NCI-H2029 treated with DMSO at 0.1 percent for 48 hours (cell line): ENCODE results near the gene PLEKHO2.

Source experiments
- DNase-seq: peaks from one replicate; lab custom pipeline; 2025; lab: John Stamatoyannopoulos, UW

The PLEKHO2 gene

DNA sequence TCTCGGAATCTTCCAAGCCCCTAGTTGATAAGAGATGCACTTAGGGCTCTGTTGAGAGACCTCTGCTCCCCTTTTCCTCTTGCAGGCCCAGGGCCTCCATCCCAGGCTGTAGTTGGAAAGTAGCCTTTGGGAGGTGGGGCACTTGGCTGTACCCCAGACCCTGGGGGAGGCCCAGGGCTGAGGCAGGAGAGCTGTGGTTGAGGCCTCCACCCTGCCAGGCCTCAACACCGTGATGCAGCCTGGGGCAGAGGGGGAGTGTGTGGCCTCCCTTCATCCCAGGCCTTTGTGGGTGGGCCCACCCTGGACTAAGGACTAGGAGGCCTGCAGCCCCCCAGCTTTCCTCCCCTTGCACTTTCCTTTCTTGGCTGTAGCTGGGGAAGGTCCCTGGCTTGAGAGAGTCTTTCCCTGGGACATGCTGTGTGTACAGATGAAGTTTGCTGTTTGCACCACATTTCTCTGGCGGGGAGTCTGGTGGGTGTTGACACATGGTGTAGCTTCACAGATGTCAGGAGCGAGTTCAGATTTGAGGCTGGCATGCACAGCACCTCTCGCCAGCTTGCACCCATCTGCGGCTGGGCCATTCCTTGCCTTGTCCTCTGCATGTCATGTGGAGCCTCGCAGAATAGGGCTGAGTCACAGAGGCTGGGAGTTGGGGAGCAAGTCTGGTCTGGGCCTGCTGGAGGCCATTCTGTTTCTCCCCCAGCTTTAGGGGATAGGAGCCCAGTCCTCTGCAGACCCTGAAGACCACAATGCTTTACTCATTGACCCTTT is 13.7 kb downstream of the PLEKHO2 start:
- no peak for DNase-seq

DNA sequence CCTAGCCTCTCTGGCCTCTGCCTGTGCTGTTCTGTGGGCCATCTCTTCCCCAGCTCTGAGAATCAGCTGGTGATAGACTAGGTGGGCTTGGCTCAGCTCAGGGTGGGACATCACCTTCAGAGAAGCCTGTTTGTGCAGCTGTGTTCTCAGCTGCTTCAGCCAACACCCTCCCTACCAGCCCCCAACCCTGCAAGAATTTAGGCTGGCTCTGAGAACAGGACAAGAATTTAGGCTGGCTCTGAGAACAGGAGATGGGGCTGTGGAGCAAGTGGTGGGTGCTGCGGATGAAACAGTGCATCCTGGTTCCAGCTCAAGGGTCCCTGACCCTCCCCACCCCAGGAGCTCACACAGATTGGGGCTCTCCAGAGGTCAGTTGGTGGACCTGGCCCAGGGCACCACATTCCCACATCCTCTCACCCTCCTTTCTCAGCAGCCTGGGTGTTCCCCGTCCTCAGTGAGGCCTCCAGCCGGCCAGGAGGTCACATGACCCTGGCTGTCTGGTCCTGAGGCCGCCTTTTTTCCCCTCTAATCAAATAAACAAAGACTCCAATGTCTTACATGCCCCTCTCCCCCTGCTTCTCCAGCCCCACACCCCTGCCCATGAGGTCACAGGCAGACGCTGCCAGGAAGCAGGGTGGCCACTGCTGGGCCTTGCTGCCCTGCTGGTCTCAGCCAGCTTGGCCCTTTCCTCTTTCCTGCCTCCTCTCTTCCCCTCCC is 14.9 kb downstream of the PLEKHO2 start:
- DNase-seq = no peak

DNA sequence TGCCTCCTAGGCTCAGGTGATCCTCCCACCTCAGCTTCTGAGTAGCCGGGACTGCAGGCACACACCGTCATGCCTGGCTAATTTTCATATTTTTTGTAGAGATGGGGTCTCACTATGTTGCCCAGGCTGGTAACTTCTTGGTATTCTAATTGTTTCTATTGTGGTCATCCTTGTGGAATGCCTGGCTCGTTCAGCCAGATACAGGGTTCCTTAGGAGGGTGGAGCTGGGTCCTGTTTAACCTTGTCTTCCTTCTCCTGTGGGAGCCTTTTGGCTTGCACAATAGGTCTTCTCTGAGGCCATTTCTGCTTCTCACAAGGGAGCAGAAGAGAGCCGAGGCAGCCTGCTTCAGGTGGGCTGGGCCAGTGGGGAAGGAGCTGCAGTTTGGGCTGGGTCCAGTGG is 15.7 kb downstream of the PLEKHO2 start:
- DNase-seq = no peak

DNA sequence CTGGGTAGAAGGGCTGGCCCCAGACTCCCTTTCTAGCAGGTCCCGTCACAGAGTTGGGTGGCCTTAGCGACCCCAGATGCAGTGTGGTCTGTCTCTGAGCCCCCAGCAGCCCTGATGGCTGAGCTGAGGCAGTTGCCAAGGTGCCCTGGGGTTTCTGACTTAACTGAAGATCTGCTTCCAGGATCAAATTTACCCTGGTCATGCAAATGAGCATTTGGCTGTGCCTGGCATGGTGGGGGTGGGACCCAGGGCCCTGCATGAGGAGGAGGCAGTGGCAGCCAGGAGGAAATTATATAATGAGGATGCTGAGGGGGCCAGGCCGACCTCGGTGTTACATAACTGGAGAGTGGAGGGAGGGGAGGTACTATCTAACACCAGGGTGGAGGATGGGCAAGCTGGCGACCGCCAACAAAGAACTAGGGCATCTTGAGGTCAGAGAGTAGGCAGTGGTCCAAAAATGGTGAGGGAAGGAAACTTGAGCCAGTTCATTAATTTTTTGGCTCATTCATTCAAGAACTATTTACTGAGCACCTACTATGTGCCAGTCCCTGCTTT is 16.4 kb downstream of the PLEKHO2 start:
- no peak for DNase-seq

DNA sequence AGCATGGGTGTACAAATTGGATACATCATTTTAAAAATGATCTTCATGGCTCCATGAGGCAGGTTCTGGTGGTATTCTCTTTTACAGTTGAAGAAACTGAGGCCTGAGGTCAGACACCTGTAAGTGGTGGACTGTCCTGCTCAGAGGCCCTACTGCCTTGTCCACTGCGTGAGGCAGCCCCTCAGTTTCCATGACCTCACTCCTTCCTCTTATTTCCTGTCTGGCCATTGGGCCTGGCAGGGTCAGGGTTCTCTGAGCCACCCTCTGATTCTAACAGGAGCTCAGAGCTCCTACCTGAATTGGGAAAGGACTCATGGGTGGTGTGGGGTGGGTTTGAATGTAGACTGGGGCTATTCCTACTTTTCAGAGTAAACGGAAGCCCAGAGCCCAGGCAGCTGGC is 17.5 kb downstream of the PLEKHO2 start:
- DNase-seq = no peak

DNA sequence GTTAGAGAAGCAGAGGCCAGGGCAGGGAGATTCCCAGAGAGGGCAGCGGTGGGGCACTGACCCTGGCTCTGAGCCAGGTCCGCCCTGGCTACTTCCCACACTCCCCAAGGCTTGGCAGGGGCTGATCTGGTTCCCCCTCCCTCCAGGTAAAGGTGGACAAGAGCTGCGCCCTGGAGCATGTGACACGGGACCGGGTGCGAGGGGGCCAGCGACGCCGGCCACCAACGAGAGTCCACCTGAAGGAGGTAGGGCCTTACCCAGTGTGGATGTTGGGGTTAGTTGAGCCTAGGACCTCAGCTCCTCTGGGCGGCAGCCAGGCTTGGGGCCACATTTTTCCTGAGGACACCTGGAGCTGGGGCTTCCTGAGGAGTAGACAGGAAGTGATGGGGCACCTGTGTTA is 19.6 kb downstream of the PLEKHO2 start:
- DNase-seq = no peak

DNA sequence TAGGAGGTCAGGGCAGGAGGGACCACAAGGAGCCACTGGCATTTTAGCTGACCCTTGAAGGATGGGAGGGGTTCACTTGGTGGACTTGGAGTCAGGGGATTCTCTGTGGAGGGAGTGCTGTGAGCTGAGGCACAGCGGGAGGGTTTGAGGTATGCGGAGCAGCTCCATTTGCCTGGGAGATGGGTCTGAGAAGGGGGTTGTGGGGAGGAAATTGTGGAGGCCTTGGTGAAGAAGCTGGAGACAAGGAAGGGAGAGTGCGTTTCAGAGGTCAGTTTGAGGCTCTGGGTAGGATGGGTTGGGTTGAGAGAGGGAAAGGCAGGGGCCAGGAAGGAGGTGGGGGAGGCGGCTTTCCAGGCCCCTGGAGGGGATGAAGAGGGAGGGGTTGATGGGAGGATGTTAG is 20.2 kb downstream of the PLEKHO2 start:
- no peak for DNase-seq

DNA sequence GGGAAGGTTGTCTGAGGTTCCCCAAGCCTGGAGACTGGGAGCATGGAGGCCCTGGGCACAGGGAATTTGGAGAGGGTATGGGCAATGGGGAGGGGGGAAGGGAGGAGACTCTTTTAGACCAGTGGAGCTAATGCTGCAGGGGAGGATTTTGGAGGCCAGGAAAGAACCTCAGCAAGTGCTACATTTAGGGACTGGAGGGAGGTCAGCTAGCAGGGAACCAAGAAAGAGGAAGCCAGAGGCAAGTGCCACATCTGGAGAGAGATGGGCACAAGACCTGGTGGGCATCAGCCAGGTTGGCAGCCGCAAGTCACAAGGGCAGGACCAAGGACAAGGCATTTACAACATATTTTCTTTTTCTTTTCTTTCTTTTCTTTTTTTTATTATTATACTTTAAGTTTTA is 20.7 kb downstream of the PLEKHO2 start:
- DNase-seq = no peak

DNA sequence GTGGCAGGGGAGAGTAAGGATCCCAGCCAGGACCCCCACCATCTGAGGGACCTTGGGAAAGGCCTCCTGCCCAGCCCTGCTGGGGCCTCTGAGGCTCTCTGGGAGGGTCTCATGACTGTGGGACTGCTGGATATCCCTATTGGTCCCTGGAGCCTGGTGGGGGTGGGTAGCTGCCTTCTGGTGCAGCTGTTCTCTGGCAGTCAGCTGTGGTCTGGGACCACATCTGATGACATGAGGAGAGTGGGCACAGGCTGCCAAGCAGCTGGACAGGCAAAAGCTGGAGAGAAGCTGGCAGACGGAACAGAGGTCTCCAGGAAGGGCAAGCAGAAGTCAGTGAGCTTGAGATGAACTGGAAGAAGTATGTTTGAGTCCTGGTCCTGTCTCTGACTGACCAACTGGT is 22.4 kb downstream of the PLEKHO2 start:
- no peak for DNase-seq

DNA sequence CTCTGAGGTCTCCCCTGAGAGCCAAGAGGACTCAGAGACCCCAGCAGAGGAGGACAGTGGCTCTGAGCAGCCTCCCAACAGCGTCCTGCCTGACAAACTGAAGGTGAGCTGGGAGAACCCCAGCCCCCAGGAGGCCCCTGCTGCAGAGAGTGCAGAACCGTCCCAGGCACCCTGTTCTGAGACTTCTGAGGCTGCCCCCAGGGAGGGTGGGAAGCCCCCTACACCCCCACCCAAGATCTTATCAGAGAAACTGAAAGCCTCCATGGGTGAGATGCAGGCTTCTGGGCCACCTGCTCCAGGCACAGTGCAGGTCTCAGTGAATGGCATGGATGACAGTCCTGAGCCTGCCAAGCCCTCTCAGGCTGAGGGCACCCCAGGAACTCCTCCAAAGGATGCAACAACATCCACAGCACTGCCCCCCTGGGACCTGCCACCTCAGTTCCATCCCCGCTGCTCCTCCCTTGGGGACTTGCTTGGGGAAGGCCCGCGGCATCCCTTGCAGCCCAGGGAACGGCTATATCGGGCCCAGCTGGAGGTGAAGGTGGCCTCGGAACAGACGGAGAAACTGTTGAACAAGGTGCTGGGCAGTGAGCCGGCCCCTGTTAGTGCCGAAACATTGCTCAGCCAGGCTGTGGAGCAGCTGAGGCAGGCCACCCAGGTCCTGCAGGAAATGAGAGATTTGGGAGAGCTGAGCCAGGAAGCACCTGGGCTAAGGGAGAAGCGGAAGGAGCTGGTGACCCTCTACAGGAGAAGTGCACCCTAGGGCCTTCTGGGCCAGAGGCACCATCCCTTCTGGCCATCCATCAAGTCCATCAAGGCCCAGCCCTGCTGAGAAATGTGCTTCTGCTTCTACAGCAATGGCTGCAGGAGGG is 23.6 kb downstream of the PLEKHO2 start:
- no peak for DNase-seq

DNA sequence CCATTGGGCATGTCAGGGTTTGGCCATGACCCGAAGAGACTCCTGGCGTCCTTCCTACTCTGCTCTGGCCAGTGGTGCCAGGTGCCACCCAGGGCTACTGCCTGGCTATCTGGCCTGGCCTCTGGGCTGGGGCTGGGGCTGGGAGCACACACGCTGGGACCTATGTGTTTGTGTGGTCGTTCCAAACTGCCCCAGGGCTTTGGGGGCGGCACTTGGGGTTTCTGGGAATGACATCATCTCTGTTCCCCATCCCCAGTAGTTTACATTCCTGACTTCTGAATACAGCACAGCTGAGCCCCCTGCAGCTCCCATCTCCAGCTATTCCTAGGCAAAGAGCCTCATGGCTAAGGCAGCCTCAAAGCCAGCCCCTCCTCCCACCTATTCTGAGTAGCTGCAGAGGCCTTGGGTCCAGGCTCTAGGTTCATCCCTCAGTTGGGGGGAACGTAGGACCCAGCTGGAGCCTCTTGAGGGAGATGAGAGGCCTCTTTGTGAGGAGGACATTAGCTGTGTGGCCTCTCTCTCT is 24.3 kb downstream of the PLEKHO2 start:
- DNase-seq = no peak

DNA sequence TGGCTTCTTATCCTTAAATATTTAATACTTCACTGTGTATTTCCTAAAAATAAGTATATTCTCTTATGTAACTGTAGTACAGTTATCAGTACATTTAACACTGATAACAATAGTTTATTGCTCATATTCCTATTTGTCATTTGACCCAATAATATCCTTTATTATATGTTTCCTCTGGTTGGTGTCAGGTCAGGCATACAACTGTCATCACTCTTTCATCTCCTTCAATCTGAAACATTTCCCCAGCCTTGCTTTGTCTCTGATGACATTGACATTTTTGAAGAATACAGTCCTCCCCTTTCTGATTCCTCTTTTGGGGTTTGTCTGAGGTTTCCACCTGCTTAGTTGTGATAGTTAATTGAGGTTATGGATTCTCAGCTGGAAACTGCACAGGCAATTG is 27.8 kb downstream of the PLEKHO2 start:
- DNase-seq = no peak

DNA sequence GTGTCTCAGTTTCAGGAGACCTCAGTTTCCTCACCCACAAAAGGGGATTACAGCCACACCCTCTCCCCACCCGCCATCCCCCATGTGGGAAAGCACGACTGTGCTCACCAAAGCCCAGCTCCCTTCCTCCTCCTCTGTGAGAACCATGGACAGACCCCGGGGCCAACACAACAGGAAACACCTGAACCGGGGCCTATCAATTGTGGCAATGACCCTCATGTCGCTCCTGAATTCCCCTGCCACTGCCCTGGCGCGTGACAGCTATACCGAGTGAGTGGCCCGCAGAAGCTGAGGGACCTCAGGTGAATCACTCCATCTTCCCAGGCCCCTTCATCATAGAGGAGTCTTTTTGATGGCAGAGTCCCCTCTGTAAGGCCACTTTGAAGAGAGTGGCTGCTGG is 28.6 kb downstream of the PLEKHO2 start:
- no peak for DNase-seq

DNA sequence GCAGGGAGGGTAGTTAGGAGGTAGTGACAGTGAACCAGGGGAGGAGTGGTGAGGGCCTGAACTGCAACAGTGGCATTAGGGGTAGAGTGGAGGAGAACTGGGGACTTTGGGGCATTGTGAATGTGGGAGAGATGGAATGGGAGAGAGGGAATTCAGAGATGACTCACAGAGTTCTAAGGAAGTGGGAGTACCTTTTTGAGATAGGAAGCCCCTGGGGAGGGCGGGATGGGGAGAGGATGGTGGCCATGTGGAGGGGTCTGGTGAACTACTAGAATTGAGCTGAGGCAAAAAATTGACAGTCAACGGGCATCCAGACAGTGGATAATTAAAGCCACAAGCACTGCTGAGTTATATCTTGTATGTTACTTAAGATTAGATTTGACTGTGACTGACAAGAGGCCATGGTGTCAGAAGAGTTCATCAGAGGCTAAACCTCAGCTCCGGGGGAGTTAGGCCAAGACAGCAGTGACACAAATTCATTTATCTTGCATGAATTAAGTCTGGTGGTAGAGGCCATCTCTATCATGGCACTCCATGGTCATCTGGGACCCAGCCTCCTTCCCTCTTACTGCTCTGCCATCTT is 34.0 kb downstream of the PLEKHO2 start:
- DNase-seq = no peak

DNA sequence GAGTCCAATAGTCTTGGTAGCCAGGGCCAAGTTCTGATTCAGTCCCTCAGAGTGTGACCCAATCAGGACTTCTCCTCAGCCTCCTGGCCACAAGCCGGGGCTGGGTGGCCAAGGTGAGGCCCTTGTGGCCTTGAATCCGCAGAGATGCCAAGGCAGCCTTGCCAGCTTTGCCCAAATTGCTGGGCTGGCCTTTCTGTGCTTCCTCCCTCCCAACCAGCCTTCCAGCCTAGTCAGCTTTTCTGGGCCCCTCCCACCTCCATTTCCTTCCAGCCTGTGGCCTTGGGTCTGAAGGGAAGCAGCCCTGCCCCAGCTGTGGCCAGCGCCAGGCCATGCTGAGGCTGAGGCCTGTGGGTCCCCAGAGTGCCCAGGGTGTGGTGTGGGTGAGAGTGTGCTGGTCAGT is 35.7 kb downstream of the PLEKHO2 start:
- DNase-seq = no peak

DNA sequence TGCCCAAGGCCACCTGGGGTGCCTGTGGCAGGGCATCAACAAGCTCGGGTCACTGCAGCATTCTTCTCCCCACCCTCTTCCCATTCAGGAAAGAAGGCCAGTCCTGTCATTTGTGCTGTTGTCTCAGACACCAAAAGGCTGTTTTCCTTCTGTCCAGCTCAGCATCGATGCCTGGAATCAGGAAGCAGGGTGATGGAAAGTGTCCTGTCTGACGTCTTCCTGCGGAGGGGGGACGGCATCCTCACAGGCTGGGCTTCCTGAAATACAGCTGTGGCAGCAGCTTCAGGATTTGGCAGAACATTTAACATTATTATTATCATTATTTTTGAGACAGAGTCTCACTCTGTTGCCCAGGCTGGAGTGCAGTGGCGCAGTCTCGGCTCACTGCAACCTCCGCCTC is 37.0 kb downstream of the PLEKHO2 start:
- no peak for DNase-seq

DNA sequence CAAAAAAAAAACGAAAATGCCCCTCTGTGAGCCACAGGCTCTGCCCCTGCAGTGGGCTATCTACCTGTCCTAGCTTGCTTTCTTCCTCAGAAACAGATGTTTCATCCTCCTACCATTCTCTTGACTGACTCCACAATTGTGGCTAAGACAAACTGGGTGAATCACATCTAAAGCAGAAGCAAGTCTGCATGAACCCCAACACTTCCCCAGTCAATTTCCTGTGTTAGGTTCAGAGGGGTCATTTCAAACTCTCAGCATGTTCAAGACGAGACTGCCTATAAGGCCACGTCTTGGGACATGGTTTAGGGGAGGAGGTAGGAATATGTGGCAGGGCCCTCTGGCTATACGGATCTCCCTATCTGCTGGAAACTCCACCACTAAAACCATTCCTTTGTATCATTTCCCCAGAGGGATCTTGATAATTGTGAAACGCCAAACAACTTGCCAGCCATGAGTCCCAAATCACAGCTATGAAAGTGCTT is 41.4 kb downstream of the PLEKHO2 start:
- DNase-seq = no peak

DNA sequence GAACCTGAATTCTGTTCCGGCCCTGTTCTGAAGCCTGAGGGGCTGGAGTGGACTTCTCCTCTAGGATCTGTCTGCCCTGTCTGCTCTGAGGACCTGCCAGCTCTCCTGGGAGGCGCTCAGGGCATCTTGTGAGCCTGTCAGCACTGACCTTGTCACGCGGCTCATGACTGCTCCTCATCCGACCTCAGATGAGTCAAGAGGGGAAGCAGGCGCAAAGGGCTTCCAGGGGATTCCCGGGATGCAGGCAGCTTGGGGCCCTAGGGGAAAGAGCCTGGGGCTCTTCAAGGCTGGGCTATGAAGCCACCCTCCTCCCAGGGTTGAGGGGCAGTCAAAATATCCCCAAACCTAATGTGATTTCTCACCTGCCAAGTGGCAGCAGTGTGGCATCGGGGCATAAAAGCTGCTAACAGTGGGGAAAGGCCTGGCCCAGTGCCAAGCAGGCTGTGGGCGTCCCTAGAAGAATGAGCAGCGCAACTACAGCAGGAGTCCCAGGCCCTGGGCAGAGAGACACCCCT is 42.3 kb downstream of the PLEKHO2 start:
- no peak for DNase-seq

DNA sequence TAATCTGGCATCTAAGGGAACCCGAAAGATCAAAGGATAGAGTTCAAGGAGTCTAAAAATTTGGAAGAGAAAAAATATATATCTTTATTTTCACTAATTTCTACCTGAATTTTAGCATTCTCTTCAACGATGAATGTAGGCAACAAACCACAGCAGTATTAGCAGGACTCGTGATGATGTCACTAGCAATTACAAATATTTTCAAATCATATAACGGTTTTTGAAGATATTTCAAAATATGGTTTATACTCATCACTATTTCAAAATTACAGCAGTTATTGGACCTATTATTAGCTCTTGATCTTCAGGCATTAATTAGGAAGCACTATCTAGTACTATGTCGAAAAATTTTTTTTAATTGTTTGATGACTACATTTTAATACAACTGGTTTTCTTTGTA is 43.0 kb downstream of the PLEKHO2 start:
- DNase-seq = no peak

DNA sequence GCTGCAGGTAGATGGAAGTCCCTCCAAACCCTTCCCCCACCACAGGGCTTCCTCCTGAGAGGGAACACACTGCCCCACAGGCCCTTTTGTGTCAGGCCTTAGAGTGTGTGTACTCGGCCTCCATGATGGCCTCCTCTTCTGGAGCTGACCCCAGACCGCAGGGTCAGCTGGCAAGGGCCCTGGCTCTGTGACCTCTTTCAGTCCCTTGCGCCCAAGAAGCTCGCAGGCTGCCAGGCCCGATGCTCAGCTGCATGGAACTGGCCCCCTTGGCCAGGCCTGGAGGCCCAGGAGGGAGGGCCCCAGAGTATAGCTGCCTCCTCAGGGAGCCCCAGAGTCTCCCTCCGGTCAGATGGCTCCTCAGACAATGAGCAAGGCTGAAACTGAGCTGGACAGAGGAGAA is 46.6 kb downstream of the PLEKHO2 start:
- no peak for DNase-seq

DNA sequence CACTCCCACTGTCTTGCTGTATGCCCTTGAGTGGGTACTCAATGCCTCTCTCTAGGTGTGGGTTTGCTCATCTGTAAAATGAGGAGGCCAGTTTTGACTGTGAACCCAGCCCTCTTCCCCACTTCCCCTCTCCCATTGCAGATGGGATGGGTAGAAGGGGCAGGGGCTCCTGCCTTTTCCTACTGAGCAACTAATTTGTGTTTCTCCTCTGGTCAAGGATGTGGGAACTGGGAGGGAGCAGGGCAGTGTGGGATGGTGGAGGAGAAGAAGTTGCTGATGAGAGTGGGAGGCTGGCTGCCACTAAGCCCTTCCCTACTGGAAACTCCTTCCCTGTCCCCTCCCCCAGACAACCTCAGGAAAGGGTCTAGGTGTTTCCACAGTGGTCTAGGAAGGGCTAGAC is 49.8 kb downstream of the PLEKHO2 start:
- no peak for DNase-seq
